Measurements from ENCODE around the gene TXNDC5. TPM values are rescaled to one million over a fixed set of nuclear protein-coding genes. Genes with fewer than 3 reads are reported as not detected.

Gene TXNDC5
- polyA plus RNA-seq, 1 experiment, result 285 TPM

DNA sequence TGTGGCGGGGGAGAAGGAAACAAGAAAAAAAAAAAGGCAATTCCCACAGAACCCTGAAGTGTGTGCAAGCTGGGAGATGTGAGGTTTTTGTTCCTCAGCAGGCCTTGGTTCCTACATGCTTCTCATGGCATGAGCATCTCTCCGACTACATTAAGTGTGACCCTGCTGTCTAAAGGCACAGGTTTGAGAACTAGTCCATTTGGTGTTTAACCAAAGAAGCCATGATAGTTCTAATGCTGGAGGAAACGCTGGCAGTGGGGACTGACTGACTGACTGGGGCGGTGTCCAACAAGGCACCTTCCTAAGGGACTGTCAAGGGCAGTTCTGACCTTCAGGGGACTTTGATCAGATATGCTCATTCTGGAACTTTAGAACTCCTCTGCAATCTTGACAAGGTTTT is 3.8 kb downstream of the TXNDC5 start:
- Histone ChIP-seq H3K9me3 (ENCODE audit: control insufficient read depth, insufficient read depth, low read length) (no peaks in the 10 kb centered on the region), H3K4me3 (ENCODE audit: low read depth, low read length) (no peak overlapping the region), H3K27me3 (ENCODE audit: control insufficient read depth, insufficient read depth, low read length) (no peaks in the 10 kb centered on the region), H3K27ac (ENCODE audit: low read depth, low read length) (no peak overlapping the region)
- DNase-seq (ENCODE audit: low read depth, low spot score), result no peak
- TF ChIP-seq, protein P1, sequence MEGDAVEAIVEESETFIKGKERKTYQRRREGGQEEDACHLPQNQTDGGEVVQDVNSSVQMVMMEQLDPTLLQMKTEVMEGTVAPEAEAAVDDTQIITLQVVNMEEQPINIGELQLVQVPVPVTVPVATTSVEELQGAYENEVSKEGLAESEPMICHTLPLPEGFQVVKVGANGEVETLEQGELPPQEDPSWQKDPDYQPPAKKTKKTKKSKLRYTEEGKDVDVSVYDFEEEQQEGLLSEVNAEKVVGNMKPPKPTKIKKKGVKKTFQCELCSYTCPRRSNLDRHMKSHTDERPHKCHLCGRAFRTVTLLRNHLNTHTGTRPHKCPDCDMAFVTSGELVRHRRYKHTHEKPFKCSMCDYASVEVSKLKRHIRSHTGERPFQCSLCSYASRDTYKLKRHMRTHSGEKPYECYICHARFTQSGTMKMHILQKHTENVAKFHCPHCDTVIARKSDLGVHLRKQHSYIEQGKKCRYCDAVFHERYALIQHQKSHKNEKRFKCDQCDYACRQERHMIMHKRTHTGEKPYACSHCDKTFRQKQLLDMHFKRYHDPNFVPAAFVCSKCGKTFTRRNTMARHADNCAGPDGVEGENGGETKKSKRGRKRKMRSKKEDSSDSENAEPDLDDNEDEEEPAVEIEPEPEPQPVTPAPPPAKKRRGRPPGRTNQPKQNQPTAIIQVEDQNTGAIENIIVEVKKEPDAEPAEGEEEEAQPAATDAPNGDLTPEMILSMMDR (IDR thresholded peaks at IDR 0.05; ENCODE audit: low read depth, low read length), result no peak
- ChIA-PET CTCF (interaction anchor here (3.8 kb wide), 1 partner anchor 153 kb away, joined by 22 read pairs; no protein-coding TSS in a partner anchor), POLR2A (interaction anchor here (0.6 to 0.7 kb wide), 2 partner anchors 22 to 310 kb away, joined by 3 to 6 read pairs; no protein-coding TSS in a partner anchor)

DNA sequence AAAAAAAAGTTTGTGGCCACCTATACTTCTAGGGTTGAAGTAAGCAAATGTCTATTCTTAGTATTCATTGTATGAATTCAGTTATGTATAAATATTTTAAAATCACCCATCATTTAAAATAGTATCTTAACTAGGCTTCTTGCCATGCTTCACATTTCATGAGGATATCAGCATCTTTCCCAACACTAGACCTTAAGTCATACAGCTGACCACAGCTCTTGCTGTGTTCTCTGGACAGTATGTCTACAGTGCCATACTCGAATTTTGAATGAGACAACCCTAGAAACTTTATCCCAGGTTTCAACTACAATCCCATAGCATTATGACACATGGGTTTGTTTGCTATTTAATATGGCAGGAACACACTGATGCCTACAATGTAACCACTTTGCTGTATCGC is 5.2 kb downstream of the TXNDC5 start:
- no peak overlapping the region for H3K27ac ChIP-seq (ENCODE audit: low read depth, low read length)
- no peak overlapping the region for H3K4me3 ChIP-seq (ENCODE audit: low read depth, low read length)
- ChIA-PET POLR2A (no interaction called here), CTCF (no interaction called here)
- H3K9me3 ChIP-seq (ENCODE audit: control insufficient read depth, insufficient read depth, low read length), result no peaks in the 10 kb centered on the region
- DNase-seq (ENCODE audit: low read depth, low spot score), result no peak
- TF ChIP-seq, protein P1 (IDR thresholded peaks at IDR 0.05; ENCODE audit: low read depth, low read length), result no peak
- no peaks in the 10 kb centered on the region for H3K27me3 ChIP-seq (ENCODE audit: control insufficient read depth, insufficient read depth, low read length)

DNA sequence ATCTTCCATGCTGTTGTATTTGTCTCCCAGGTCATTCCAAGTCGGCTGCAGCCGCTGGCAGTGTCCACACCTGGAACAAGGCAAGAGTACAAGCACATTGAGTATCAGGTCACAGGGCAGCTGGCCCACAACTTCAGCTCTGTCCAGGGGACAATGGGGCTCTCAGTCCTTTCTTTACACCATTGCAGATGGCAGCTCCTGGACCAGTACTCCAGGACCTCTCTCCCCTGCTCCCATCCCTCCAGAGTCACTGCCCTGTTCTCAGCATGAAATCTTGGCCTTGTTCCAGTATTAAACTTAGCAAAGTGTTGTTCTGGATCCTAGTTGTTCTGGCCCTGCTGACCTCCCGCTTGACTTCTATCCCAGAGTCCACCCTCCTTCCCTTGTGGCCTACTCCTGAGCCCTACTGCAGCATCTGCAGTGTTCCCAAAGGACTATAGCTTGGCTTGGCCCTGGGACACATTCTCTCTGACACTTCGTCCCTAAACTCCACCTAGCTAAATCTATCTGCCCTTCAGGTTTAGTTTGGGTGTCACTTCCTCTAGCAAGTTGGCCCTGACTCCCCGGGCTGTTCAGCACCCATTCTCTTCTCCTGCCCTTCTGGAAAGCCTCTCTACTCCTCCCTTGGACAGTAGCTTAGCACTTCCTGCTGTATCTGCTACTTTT is 5.8 kb downstream of the TXNDC5 start:
- no peak for DNase-seq (ENCODE audit: low read depth, low spot score)
- Histone ChIP-seq H3K27me3 (ENCODE audit: control insufficient read depth, insufficient read depth, low read length) (no peaks in the 10 kb centered on the region), H3K9me3 (ENCODE audit: control insufficient read depth, insufficient read depth, low read length) (no peaks in the 10 kb centered on the region), H3K4me3 (ENCODE audit: low read depth, low read length) (no peak overlapping the region), H3K27ac (ENCODE audit: low read depth, low read length) (no peak overlapping the region)
- TF ChIP-seq, protein P1 (IDR thresholded peaks at IDR 0.05; ENCODE audit: low read depth, low read length), result no peak
- ChIA-PET POLR2A (no interaction called here), CTCF (interaction anchor here (1.0 to 1.4 kb wide), 2 partner anchors 101 to 182 kb away, joined by 3 read pairs; no protein-coding TSS in a partner anchor)

DNA sequence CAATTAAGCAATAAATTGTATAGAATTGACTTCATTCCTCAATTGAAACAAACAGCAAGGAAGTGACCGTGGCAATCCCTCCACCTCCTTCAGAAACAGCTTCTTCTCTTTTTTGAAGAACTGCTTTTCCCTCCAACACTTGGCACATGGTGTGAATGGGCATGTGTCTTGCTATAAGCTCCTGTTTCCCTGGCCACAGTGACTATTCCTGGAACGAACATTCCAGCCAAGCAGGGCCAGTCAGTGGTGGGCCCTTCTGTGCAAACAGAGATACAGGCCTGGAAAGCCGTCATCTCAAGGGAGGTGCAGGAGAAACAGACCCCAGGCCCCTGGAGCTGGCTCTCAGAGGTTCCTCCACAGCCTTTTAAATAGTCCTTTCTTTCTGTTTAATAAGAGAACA is 6.9 kb downstream of the TXNDC5 start:
- CTCF ChIA-PET, result interaction anchor here (0.9 to 1.8 kb wide), 3 partner anchors 102 to 181 kb away, joined by 3 to 5 read pairs (median 3); no protein-coding TSS in a partner anchor
- POLR2A ChIA-PET, result no interaction called here
- H3K4me3 ChIP-seq (ENCODE audit: low read depth, low read length), result no peak overlapping the region
- DNase-seq (ENCODE audit: low read depth, low spot score), result no peak
- no peaks in the 10 kb centered on the region for H3K9me3 ChIP-seq (ENCODE audit: control insufficient read depth, insufficient read depth, low read length)
- H3K27ac ChIP-seq (ENCODE audit: low read depth, low read length), result no peak overlapping the region
- TF ChIP-seq, protein P1 (IDR thresholded peaks at IDR 0.05; ENCODE audit: low read depth, low read length), result no peak
- H3K27me3 ChIP-seq (ENCODE audit: control insufficient read depth, insufficient read depth, low read length), result no peaks in the 10 kb centered on the region

DNA sequence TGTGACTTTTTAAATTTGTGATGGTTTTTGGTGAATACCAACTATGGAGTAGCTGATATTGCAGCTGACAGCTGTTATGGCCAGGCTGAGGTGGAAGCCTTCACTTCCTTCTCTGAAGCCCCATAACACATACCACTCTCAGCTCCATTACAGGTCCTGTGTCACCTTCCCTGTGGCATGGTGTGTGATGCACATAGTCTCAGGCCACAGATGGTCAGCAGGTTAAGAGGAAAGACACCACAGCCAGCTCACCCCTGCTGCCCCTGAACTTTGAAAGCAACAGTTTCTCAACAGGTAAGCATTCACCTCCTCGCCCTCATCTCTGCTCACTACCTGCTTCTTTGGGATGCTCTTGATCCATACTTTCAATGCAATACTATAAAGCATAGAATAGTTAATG is 7.7 kb downstream of the TXNDC5 start:
- no peak for DNase-seq (ENCODE audit: low read depth, low spot score)
- Histone ChIP-seq H3K27me3 (ENCODE audit: control insufficient read depth, insufficient read depth, low read length) (no peaks in the 10 kb centered on the region), H3K27ac (ENCODE audit: low read depth, low read length) (no peak overlapping the region), H3K4me3 (ENCODE audit: low read depth, low read length) (no peak overlapping the region), H3K9me3 (ENCODE audit: control insufficient read depth, insufficient read depth, low read length) (no peaks in the 10 kb centered on the region)
- CTCF ChIA-PET, result interaction anchor here (1.8 kb wide), 1 partner anchor 180 kb away, joined by 5 read pairs; no protein-coding TSS in a partner anchor
- TF ChIP-seq, protein P1 (IDR thresholded peaks at IDR 0.05; ENCODE audit: low read depth, low read length), result no peak
- POLR2A ChIA-PET, result no interaction called here

Measured in AG04450 (cell line).